Measurements from ENCODE around the gene ACSL1. TPM values are rescaled to one million over a fixed set of nuclear protein-coding genes. Genes with fewer than 3 reads are reported as not detected.

The ACSL1 gene
- polyA plus RNA-seq, 1 donor, result 13.8 TPM

GRCh38 chr4:184804621-184805020 is 21.1 kb downstream of the ACSL1 start:
- no peaks in the 10 kb centered on the region for H3K4me1 ChIP-seq (ENCODE audit: control insufficient read depth, insufficient read depth, low read length)
- no peak for DNase-seq
- H3K4me3 ChIP-seq (ENCODE audit: low read length), result no peak overlapping the region
- no peak overlapping the region for H3K27ac ChIP-seq (ENCODE audit: low read length)
- H3K27me3 ChIP-seq (ENCODE audit: control insufficient read depth, insufficient read depth, low read length), result peaks cover 2% of the 10 kb centered on the region
- WGBS (ENCODE audit: insufficient coverage, low lambda C conversion rate), result 66% methylated on average over 2 of the region's 5 CpGs
- H3K36me3 ChIP-seq (ENCODE audit: control insufficient read depth, insufficient read depth, low read length), result no peaks in the 10 kb centered on the region
- no peaks in the 10 kb centered on the region for H3K9me3 ChIP-seq (ENCODE audit: control insufficient read depth, low read depth, low read length)

- H3K9me3 ChIP-seq (ENCODE audit: control insufficient read depth, low read depth, low read length), result no peaks in the 10 kb centered on the region
- no peak overlapping the region for H3K27ac ChIP-seq (ENCODE audit: low read length)
- 100% methylated on average over 2 of the region's 4 CpGs for WGBS (ENCODE audit: insufficient coverage, low lambda C conversion rate)
- H3K4me1 ChIP-seq (ENCODE audit: control insufficient read depth, insufficient read depth, low read length), result no peaks in the 10 kb centered on the region
- DNase-seq, result no peak
- no peaks in the 10 kb centered on the region for H3K36me3 ChIP-seq (ENCODE audit: control insufficient read depth, insufficient read depth, low read length)
- H3K4me3 ChIP-seq (ENCODE audit: low read length), result no peak overlapping the region
- peaks cover 2% of the 10 kb centered on the region for H3K27me3 ChIP-seq (ENCODE audit: control insufficient read depth, insufficient read depth, low read length)
Measured at GRCh38 chr4:184803874-184804273, 21.9 kb downstream of the ACSL1 start.

- Histone ChIP-seq H3K27ac (ENCODE audit: low read length) (no peak overlapping the region), H3K27me3 (ENCODE audit: control insufficient read depth, insufficient read depth, low read length) (peaks cover 2% of the 10 kb centered on the region), H3K36me3 (ENCODE audit: control insufficient read depth, insufficient read depth, low read length) (no peaks in the 10 kb centered on the region), H3K9me3 (ENCODE audit: control insufficient read depth, low read depth, low read length) (no peaks in the 10 kb centered on the region), H3K4me3 (ENCODE audit: low read length) (no peak overlapping the region), H3K4me1 (ENCODE audit: control insufficient read depth, insufficient read depth, low read length) (no peaks in the 10 kb centered on the region)
- no CpG with 5 or more reads among the region's 16 CpGs for WGBS (ENCODE audit: insufficient coverage, low lambda C conversion rate)
- no peak for DNase-seq
Measured at GRCh38 chr4:184803133-184803532, 22.6 kb downstream of the ACSL1 start.

DNA sequence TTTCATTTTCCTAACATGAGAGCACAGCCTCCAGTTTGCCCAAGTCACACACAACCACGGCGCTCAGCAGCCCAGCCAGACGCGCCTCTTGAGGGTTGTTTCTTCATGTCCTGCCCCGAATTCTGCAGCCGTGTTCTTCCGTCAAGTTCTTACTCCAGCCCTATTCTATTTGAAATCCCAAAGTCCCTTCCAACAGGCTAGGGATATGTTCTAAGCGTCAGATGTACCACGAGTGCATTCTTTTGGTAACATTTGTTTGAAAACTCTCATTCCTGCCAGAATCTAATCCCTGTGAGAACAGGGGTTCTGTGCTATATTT is 23.1 kb downstream of the ACSL1 start:
- Histone ChIP-seq H3K27ac (ENCODE audit: low read length) (no peak overlapping the region), H3K4me3 (ENCODE audit: low read length) (no peak overlapping the region), H3K9me3 (ENCODE audit: control insufficient read depth, low read depth, low read length) (no peaks in the 10 kb centered on the region), H3K36me3 (ENCODE audit: control insufficient read depth, insufficient read depth, low read length) (no peaks in the 10 kb centered on the region), H3K4me1 (ENCODE audit: control insufficient read depth, insufficient read depth, low read length) (no peaks in the 10 kb centered on the region), H3K27me3 (ENCODE audit: control insufficient read depth, insufficient read depth, low read length) (peaks cover 2% of the 10 kb centered on the region)
- WGBS (ENCODE audit: insufficient coverage, low lambda C conversion rate), result 87% methylated on average over 3 of the region's 9 CpGs
- DNase-seq, result no peak

- Histone ChIP-seq H3K4me1 (ENCODE audit: control insufficient read depth, insufficient read depth, low read length) (no peaks in the 10 kb centered on the region), H3K27me3 (ENCODE audit: control insufficient read depth, insufficient read depth, low read length) (no peaks in the 10 kb centered on the region), H3K4me3 (ENCODE audit: low read length) (no peak overlapping the region), H3K36me3 (ENCODE audit: control insufficient read depth, insufficient read depth, low read length) (no peaks in the 10 kb centered on the region), H3K9me3 (ENCODE audit: control insufficient read depth, low read depth, low read length) (no peaks in the 10 kb centered on the region), H3K27ac (ENCODE audit: low read length) (no peak overlapping the region)
- no CpG with 5 or more reads among the region's 10 CpGs for WGBS (ENCODE audit: insufficient coverage, low lambda C conversion rate)
- no peak for DNase-seq
Measured at GRCh38 chr4:184801781-184802696, 23.7 kb downstream of the ACSL1 start.

GRCh38 chr4:184798504-184798903 is 27.3 kb downstream of the ACSL1 start:
- no peak for DNase-seq
- WGBS (ENCODE audit: insufficient coverage, low lambda C conversion rate), result no CpG with 5 or more reads among the region's 7 CpGs
- no peak overlapping the region for H3K27ac ChIP-seq (ENCODE audit: low read length)
- H3K4me1 ChIP-seq (ENCODE audit: control insufficient read depth, insufficient read depth, low read length), result no peaks in the 10 kb centered on the region
- H3K36me3 ChIP-seq (ENCODE audit: control insufficient read depth, insufficient read depth, low read length), result no peaks in the 10 kb centered on the region
- no peaks in the 10 kb centered on the region for H3K9me3 ChIP-seq (ENCODE audit: control insufficient read depth, low read depth, low read length)
- H3K4me3 ChIP-seq (ENCODE audit: low read length), result no peak overlapping the region
- H3K27me3 ChIP-seq (ENCODE audit: control insufficient read depth, insufficient read depth, low read length), result no peaks in the 10 kb centered on the region

DNA sequence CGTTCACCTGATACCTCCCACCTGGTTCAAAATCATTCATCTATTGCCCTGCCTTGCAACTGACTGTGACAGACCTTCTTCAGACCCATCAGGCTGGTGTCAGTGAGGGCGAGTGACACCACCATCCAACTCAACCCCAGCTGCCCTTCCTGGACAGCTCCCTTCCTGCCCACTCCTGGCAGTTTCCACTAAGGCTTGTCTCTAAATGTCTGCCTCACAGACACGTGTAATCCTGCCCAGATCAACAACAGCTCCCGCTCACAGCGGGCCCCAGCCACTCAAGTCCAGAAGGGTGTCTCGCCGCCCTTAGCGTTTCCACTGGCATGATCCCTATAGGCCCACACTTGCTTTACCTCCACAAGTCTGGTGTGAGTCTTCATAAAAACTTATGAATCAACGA is 28.9 kb downstream of the ACSL1 start:
- no peaks in the 10 kb centered on the region for H3K9me3 ChIP-seq (ENCODE audit: control insufficient read depth, low read depth, low read length)
- WGBS (ENCODE audit: insufficient coverage, low lambda C conversion rate), result no CpG with 5 or more reads among the region's 9 CpGs
- H3K27me3 ChIP-seq (ENCODE audit: control insufficient read depth, insufficient read depth, low read length), result no peaks in the 10 kb centered on the region
- no peak for DNase-seq
- H3K4me3 ChIP-seq (ENCODE audit: low read length), result no peak overlapping the region
- H3K27ac ChIP-seq (ENCODE audit: low read length), result no peak overlapping the region
- H3K4me1 ChIP-seq (ENCODE audit: control insufficient read depth, insufficient read depth, low read length), result no peaks in the 10 kb centered on the region
- H3K36me3 ChIP-seq (ENCODE audit: control insufficient read depth, insufficient read depth, low read length), result no peaks in the 10 kb centered on the region

DNA sequence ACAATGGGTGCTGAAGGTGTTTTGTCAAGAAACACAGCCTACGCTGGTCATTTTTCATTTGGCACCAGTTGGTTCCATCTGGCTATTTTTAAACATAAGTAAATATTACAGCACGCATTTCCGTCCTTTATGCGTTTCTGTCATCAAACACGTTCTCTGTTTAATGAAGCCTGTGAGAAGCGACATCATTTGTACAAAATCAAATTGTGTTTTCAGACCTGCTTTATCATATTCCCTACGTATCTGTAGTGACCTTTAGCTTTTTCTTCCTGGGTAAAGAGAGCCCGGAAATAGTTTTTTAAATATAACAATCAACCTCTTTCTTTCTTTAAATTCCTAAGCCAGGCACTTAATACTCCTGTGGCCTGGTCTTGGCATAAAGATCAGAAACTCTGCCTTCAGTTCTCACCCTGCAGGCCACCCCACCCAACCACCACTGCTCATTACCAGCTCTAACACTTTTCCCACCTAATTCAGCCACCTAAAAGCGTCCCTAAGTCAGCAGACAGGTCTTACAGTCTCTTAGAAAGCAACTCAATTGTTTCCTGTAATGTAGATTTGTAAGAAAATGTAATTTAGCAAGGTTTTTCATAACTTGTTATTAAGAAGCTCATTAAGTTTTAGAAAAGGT is 30.4 kb downstream of the ACSL1 start:
- 89% methylated on average over 5 of the region's 9 CpGs for WGBS (ENCODE audit: insufficient coverage, low lambda C conversion rate)
- Histone ChIP-seq H3K36me3 (ENCODE audit: control insufficient read depth, insufficient read depth, low read length) (no peaks in the 10 kb centered on the region), H3K27ac (ENCODE audit: low read length) (no peak overlapping the region), H3K4me3 (ENCODE audit: low read length) (no peak overlapping the region), H3K9me3 (ENCODE audit: control insufficient read depth, low read depth, low read length) (no peaks in the 10 kb centered on the region), H3K27me3 (ENCODE audit: control insufficient read depth, insufficient read depth, low read length) (no peaks in the 10 kb centered on the region), H3K4me1 (ENCODE audit: control insufficient read depth, insufficient read depth, low read length) (no peaks in the 10 kb centered on the region)
- DNase-seq, result no peak

DNA sequence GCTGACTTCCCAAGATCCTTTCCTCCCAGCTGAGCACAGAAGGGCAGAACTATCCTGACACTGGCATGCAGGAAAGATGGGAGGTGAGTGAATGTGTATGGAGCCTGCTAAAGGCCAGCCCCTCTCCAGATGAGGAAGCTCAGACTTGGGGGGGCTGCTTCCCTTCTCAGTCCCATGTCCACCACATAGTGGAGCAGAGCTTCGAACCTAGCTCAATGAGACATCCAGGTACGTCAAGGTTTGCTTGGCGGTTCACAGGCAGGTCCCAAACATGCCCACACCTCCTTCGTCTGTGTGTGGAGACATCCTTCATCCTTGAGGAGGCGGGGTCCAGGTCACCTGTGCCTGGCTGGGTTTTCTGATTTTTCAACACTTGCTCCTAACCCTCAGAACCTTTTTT is 31.3 kb downstream of the ACSL1 start:
- no peak overlapping the region for H3K27ac ChIP-seq (ENCODE audit: low read length)
- no peaks in the 10 kb centered on the region for H3K4me1 ChIP-seq (ENCODE audit: control insufficient read depth, insufficient read depth, low read length)
- no peaks in the 10 kb centered on the region for H3K9me3 ChIP-seq (ENCODE audit: control insufficient read depth, low read depth, low read length)
- no peak overlapping the region for H3K4me3 ChIP-seq (ENCODE audit: low read length)
- H3K27me3 ChIP-seq (ENCODE audit: control insufficient read depth, insufficient read depth, low read length), result no peaks in the 10 kb centered on the region
- DNase-seq, result no peak
- WGBS (ENCODE audit: insufficient coverage, low lambda C conversion rate), result no CpG with 5 or more reads among the region's 5 CpGs
- no peaks in the 10 kb centered on the region for H3K36me3 ChIP-seq (ENCODE audit: control insufficient read depth, insufficient read depth, low read length)

DNA sequence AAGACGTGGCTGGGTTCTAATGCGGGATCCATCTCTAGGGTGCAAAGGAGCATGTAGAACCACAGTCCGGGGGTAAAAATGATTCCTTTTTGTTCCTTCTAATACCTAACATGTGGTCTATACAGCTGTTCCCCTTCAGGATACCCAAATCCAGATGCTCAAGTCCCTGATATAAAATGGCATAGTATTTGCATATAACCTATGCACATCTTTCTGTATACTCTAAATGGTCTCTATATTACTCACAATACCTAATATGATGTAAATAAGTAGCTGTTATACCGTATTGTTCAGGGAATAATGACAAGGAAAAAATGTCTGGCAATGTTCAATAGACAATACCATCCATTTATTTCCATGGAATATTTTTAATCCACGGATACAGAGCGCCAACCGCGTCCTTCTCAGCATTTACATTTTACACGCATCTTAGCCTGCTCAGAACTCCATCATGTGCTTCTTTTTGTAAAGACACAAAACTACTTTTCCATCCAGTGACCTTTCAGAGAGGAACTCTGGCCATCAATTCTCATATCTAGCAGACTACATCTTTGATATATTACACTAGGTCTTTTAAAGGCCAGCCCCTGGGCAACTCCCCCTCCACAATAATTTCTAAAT is 31.9 kb downstream of the ACSL1 start:
- no peaks in the 10 kb centered on the region for H3K4me1 ChIP-seq (ENCODE audit: control insufficient read depth, insufficient read depth, low read length)
- no peak overlapping the region for H3K4me3 ChIP-seq (ENCODE audit: low read length)
- no peaks in the 10 kb centered on the region for H3K9me3 ChIP-seq (ENCODE audit: control insufficient read depth, low read depth, low read length)
- no peak overlapping the region for H3K27ac ChIP-seq (ENCODE audit: low read length)
- H3K36me3 ChIP-seq (ENCODE audit: control insufficient read depth, insufficient read depth, low read length), result no peaks in the 10 kb centered on the region
- no peak for DNase-seq
- H3K27me3 ChIP-seq (ENCODE audit: control insufficient read depth, insufficient read depth, low read length), result no peaks in the 10 kb centered on the region
- 92% methylated on average over 4 of the region's 9 CpGs for WGBS (ENCODE audit: insufficient coverage, low lambda C conversion rate)
